Upper lobe of left lung (tissue), 6 donors: ENCODE results near the gene SEPTIN1. TPM values are rescaled to one million over a fixed set of nuclear protein-coding genes. Genes with fewer than 3 reads are reported as not detected.

Experiments used
- ATAC-seq, 2 donors: fragments of 200-7000 bp; cut with Tn5 transposase; one replicate each; pipeline ENCODE4 v1.9.1; 2022; ENCODE audit warnings: mild to moderate bottlenecking in 2 of 2, moderate library complexity in 2 of 2; ENCODE audit not compliant: low FRiP score in 2 of 2
- DNase-seq, 2 donors: peaks; one replicate each; pipeline ENCODE4 v3.0.0-alpha.2; 2019 to 2020
- H3K27ac ChIP-seq, 4 donors: fragments of 200-600 bp; sonication (generic); one replicate each; pipeline ENCODE4 v1.5.1; 2016 to 2019
- H3K27me3 ChIP-seq, 4 donors: fragments of 200-600 bp; sonication (generic); one replicate each; pipeline ENCODE4 v1.5.1; 2017 to 2019
- H3K36me3 ChIP-seq, 4 donors: fragments of 200-600 bp; sonication (generic); one replicate each; pipeline ENCODE4 v1.5.1; 2016 to 2019
- H3K4me1 ChIP-seq, 4 donors: fragments of 200-600 bp; sonication (generic); one replicate each; pipeline ENCODE4 v1.5.1; 2018 to 2019
- H3K4me3 ChIP-seq, 4 donors: fragments of 200-600 bp; sonication (generic); one replicate each; pipeline ENCODE4 v1.5.1; 2017 to 2019; ENCODE audit warnings: mild to moderate bottlenecking in 2 of 4, moderate library complexity in 1 of 4
- H3K9me3 ChIP-seq, 4 donors: fragments of 200-600 bp; sonication (generic); one replicate each; pipeline ENCODE4 v1.5.1; 2018 to 2019
- CTCF ChIP-seq, 6 experiments: fragments of 450-650 bp in 4 of 6; fragments of 200-600 bp in 2 of 6; sonication (generic) in 2 of 6; IDR thresholded peaks; one replicate each; pipeline ENCODE4 v1.5.1; 2016 to 2019; ENCODE audit warnings: antibody characterized with exemption in 6 of 6
- EP300 ChIP-seq, 4 donors: sonication (generic); formaldehyde crosslinking; IDR thresholded peaks; one replicate each; pipeline ENCODE4 v1.5.1; 2017; ENCODE audit warnings: antibody characterized with exemption in 4 of 4, control low read depth in 2 of 4
- POLR2A ChIP-seq, 4 donors: fragments of 450-650 bp; IDR thresholded peaks; one replicate each; pipeline ENCODE4 v1.5.1; 2016 to 2017; ENCODE audit warnings: antibody characterized with exemption in 4 of 4, mild to moderate bottlenecking in 2 of 4
- POLR2AphosphoS5 ChIP-seq, 2 donors: sonication (generic); formaldehyde crosslinking; IDR thresholded peaks; one replicate each; pipeline ENCODE4 v1.5.1; 2017; ENCODE audit warnings: antibody characterized with exemption in 2 of 2
- WGBS, 2 donors: methylation state at CpG; one replicate each; pipeline ENCODE4 v1.1.5; 2017 to 2018; 5-methylcytosine and 5-hydroxymethylcytosine counted together
- total RNA-seq, 6 donors: library from RNA; depleted of rRNA in 4 of 6; stranded (reverse); fragments of >200 nt in 4 of 6; gene quantifications; one replicate each; pipeline versions ENCODE4 v1.1.0 to v1.2.1, GENCODE V29; 2016 to 2021
- donor health status: DM: no; HTN: no; CAD: no; lungs with moderate emphysema.
- donor health status: DM: no; HTN: yes; CAD: no; lungs with severe emphysema.

The SEPTIN1 gene
- total RNA-seq, 6 donors from 2014 or later: 3.5 to 13.6 (median 7.1) TPM

- WGBS, 2 donors: 67 to 74% methylated on average over 16 to 18 of the region's 18 CpGs
These were observed 34.5 kb upstream of the SEPTIN1 start for GRCh38 chr16:30416624-30417528.

GRCh38 chr16:30416047-30416603 lies 33.8 kb upstream of the SEPTIN1 start:
- ATAC-seq: no peak
- WGBS, 2 donors: 93 to 97% methylated on average over 4 of the region's 4 CpGs

More at GRCh38 chr16:30416624-30417528, 34.5 kb upstream of the SEPTIN1 start:
- H3K27me3 ChIP-seq: no peaks in the 10 kb centered on the region
- no peaks in the 10 kb centered on the region for H3K9me3 ChIP-seq
- TF ChIP-seq CTCF (IDR thresholded peaks at IDR 0.05): no peak
- TF ChIP-seq POLR2AphosphoS5 (IDR thresholded peaks at IDR 0.05): no peak
- TF ChIP-seq EP300 (IDR thresholded peaks at IDR 0.05): no peak
- no peak for TF ChIP-seq POLR2A (IDR thresholded peaks at IDR 0.05)
- H3K36me3 ChIP-seq: peaks cover 0 to 10% (median 3%) of the 10 kb centered on the region in 4 donors
- H3K4me3 ChIP-seq: peak overlapping the region; percentile 57 to 82 (median 69)
- H3K4me1 ChIP-seq: peaks cover 3 to 19% (median 12%) of the 10 kb centered on the region in 4 donors
- DNase-seq: no peak
- ATAC-seq: no peak
- H3K27ac ChIP-seq: peak overlapping the region in 3 of 4 donors; percentile 79 to 88 (median 83)

GRCh38 chr16:30414159-30414558 lies 31.8 kb upstream of the SEPTIN1 start:
- peaks cover 4 to 32% (median 19%) of the 10 kb centered on the region in 4 donors for H3K4me1 ChIP-seq
- 86 to 92% methylated on average over 5 of the region's 5 CpGs for WGBS, 2 donors
- ATAC-seq: no peak
- no peaks in the 10 kb centered on the region for H3K27me3 ChIP-seq
- TF ChIP-seq EP300 (IDR thresholded peaks at IDR 0.05): no peak
- TF ChIP-seq POLR2A (IDR thresholded peaks at IDR 0.05): no peak
- TF ChIP-seq POLR2AphosphoS5 (IDR thresholded peaks at IDR 0.05): no peak
- no peak for TF ChIP-seq CTCF (IDR thresholded peaks at IDR 0.05)
- H3K4me3 ChIP-seq: no peak overlapping the region
- H3K27ac ChIP-seq: no peak overlapping the region
- peaks cover 0 to 13% (median 2%) of the 10 kb centered on the region in 4 donors for H3K36me3 ChIP-seq
- no peaks in the 10 kb centered on the region for H3K9me3 ChIP-seq
- DNase-seq: no peak

More at GRCh38 chr16:30416047-30416603, 33.8 kb upstream of the SEPTIN1 start:
- H3K36me3 ChIP-seq: peaks cover 0 to 13% (median 3%) of the 10 kb centered on the region in 4 donors
- H3K4me3 ChIP-seq: no peak overlapping the region
- TF ChIP-seq CTCF (IDR thresholded peaks at IDR 0.05): no peak
- TF ChIP-seq POLR2AphosphoS5 (IDR thresholded peaks at IDR 0.05): no peak
- no peak for TF ChIP-seq EP300 (IDR thresholded peaks at IDR 0.05)
- TF ChIP-seq POLR2A (IDR thresholded peaks at IDR 0.05): no peak
- no peak overlapping the region for H3K27ac ChIP-seq
- H3K9me3 ChIP-seq: no peaks in the 10 kb centered on the region
- no peaks in the 10 kb centered on the region for H3K27me3 ChIP-seq
- H3K4me1 ChIP-seq: peaks cover 3 to 19% (median 12%) of the 10 kb centered on the region in 4 donors
- DNase-seq: no peak

GRCh38 chr16:30413112-30413806 lies 30.9 kb upstream of the SEPTIN1 start:
- H3K27ac ChIP-seq: no peak overlapping the region
- no peak for DNase-seq
- no peaks in the 10 kb centered on the region for H3K9me3 ChIP-seq
- TF ChIP-seq EP300 (IDR thresholded peaks at IDR 0.05): no peak
- no peak for TF ChIP-seq CTCF (IDR thresholded peaks at IDR 0.05)
- TF ChIP-seq POLR2AphosphoS5 (IDR thresholded peaks at IDR 0.05): no peak
- TF ChIP-seq POLR2A (IDR thresholded peaks at IDR 0.05): no peak
- no peak overlapping the region for H3K4me3 ChIP-seq
- peaks cover 0 to 13% (median 2%) of the 10 kb centered on the region in 4 donors for H3K36me3 ChIP-seq
- no peak for ATAC-seq
- 92% methylated on average over 6 of the region's 6 CpGs for WGBS, 2 donors
- peaks cover 7 to 37% (median 22%) of the 10 kb centered on the region in 4 donors for H3K4me1 ChIP-seq
- H3K27me3 ChIP-seq: no peaks in the 10 kb centered on the region
